ENCODE data around the gene KAT2B.
"Not testable (repeated sequence)": the region's sequence is repeated elsewhere in the genome, so short reads cannot be mapped to it uniquely, and the experiment has no call there.

The KAT2B gene

GRCh38 chr3:20039765-20040547 lies at the start of gene KAT2B:
TSS of gene KAT2B (plus strand) at chr3:20040446. CDS start at chr3:20040478, 32 bp downstream.
- peak; percentile 29 for DNase-seq

DNA sequence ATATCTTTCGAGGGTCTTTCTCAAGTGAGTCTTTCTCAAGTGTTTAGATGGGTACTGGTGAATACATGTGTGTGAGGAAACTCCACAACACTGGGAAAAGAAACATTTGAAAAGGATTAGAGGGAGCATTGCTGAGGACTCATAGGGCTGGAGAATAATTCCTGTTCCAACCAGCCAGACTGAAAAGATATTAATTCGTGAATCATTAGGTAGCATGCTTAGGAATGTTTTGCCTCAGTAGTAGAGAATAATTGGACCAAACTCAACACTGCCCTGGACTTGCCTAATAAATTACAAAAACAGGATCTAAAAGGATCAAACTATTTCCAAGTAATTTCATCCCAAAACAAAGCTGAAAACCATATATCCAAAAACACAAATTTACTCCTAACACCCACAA lies 45.5 kb upstream of the KAT2B start:
- no peak for DNase-seq

GRCh38 chr3:19997502-19997901 lies 42.7 kb upstream of the KAT2B start:
- DNase-seq: no peak

DNA sequence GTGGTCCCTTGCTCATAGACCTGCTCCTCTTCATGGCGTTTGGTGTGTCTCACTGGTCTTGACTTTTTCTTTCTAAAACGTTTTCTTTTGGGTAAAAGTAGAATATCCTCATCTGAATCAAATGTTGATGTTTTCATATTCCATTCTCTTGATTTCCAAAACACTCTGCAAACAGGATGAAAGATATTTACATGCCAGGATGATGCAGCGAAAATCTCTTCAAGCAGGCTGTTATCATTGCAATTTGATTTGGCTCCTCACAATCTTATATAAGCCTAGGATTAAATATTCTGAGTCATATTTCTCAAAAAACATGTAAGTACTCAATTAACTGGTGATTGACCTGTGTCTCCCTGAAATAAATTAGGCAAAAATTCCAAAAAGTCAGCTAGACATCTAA lies 38.3 kb upstream of the KAT2B start:
- DNase-seq: no peak

DNA sequence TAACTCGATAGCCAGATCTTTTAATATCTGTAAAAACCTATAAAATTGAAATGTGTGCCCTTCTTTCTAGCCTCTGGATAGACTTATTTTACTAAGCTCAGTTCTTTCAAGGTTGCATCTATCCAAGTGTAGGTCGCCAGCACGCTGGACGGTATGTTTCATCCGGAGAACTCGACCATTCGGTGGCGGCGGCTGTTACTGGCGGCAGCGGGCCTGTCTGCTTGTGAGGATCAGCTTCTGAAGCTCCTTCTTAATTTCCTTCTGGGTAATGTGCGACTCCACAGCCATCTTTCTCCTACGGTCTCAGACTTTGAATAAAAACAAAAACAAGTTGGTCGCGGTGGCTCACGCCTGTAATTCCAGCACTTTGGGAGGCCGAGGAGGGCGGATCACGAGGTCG lies 32.3 kb upstream of the KAT2B start:
- DNase-seq: no peak

- no peak for DNase-seq
Observed at GRCh38 chr3:20008646-20009045, 31.6 kb upstream of the KAT2B start.

DNA sequence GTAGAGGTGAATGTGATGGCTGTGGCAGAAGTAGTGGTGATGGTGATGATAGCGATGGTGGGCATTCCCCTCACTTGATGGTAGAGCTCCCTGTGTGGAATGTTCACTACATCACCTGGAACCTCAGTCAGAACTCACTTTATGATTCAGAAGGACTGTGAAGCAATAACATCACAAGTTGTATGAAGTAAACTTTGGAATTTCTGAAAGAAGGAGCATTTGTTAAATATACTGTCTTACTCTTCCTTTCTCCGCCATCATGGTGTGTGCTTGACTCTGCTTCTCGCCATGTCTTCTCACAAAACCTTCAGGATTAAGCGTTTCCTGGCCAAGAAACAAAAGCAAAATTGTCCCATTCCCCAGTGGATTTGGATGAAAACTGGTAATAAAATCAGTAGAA lies 28.1 kb upstream of the KAT2B start, which contains the start of gene PP2D1:
Gene PP2D1, minus strand, starts transcription at position 101 of the 400 bp plus-strand sequence. CDS start 192 bp downstream, outside the sequence.
- DNase-seq: no peak

DNA sequence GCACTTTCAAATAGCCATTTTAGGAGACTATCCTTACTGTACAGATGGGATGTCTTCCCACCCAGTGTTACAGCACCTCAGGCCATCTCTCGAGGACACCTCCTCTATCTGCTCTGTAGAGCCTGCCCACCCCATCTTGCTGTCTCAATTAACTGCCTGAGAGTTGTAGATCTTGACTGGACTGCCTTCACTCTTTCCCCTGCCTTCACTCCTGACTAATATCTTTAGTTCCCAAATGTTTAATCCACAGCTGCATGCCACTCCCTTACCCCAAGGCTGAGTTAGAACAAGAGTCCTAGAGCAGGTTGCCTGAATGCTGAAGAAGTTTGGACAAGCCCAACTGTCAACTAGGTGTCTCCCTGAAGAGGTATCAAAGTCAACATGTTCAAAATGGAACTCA lies 26.9 kb upstream of the KAT2B start:
- no peak for DNase-seq

- no peak for DNase-seq
Observed at GRCh38 chr3:20015525-20015924, 24.7 kb upstream of the KAT2B start.

DNA sequence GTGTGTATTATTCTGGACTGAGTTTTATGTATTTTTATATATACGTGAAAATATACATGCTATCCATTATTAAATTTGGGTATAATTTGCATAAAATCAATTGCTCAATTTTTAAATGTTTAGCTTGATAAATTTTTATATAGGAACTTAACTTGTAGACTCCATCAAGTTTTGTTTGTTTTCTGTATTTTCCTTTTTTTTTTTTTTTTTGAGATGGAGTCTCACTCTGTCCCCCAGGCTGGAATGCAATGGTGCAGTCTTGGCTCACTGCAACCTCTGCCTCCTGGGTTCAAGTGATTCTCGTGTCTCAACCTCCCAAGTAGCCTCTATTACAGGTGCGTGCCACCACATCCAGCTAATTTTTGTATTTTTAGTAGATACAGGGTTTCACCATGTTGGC lies 24.2 kb upstream of the KAT2B start:
- DNase-seq: not testable (repeated sequence)

GRCh38 chr3:20022954-20023622 lies 17.2 kb upstream of the KAT2B start:
- DNase-seq: no peak

DNA sequence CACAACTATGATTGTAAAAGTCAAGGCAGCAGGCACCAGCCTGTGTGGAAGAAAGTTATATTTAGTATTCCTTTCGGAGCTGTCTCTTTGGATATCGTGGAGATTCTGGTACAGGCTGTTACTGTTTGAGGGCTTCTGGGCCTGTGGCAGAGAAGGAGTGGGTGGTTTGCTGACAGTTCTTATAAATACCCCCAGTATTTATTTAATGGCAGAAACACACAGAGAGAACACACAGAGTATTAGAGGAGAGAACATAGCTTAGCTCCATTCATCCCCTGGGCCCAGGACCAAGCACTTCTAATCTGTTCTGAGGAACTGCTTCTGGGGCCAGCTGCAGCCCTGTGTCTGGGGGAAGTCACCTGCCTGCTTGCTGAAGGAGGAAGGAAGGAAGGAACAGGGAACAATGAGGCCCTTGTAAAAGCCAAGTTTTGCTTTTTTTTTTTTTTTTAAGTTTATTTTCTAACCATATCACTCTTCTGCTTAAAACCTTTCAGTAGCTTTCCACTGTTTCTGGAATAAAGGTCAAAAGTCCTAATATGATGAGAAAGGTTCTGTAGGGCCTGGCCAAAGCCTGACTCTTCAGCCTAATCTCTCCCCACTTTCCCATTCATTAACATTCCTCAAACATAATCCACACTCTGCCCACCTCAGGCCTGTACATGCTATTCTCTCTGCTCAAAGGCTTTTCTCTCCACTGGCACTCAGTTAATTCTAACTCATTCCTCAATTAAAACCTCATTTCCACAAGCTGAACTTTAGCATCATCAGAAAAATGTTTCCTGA lies 16.4 kb upstream of the KAT2B start:
- no peak for DNase-seq

DNA sequence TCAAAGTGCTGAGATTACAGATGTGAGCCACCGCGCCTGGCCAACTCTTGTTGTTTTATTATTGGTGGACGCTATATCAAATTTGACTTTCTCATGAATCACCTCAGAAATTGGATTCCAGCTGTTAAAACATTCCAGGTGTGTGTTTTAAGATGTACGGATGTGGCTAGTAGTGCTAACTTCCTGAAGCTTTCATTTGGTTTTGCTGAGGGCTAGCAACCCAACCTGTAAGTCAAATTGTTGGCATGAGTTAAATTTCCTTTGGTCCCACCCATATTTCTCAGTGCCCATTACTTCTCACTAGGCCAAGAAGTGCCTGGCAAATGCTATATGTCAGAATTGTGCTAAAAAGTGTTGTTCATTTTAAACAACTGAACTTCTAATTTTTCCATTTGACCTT lies 13.1 kb upstream of the KAT2B start:
- DNase-seq: no peak

DNA sequence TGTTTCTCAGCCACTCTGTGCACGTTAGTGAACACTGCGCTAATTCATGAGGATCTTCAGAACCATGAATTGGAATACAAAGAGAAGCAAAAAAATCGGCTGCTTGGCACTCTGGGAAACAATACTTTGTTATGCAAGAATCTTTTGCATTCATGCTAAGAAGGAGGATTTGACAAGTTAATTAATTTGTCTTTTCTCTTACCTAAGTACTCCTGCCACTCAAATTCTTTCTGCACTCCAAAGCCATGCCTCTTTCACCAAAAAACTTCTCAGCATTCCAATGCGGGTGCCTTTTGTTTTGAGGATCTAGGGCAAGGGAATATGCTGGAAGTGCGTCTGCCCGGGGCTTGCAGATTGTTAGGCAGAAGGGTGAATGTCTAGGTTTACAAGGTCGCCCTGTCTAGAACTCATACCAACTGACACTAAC lies 11.3 kb upstream of the KAT2B start:
- DNase-seq: no peak

DNA sequence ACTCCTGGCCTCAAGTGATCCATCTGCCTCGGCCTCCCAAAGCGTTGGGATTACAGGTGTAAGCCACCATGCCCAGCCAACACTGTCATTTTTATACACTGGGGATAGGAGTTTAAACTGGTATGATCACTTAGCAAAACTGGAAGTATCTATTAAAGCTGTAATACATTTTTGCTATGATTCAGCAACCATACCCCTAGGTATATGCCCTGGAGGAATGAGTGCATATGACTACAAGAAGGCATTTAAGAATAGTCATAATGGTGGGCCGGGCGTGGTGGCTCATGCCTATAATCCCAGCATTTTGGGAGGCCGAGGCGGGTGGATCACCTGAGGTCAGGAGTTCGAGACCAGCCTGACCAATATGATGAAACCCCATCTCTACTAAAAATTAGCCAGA lies 8.3 kb upstream of the KAT2B start:
- DNase-seq: not testable (repeated sequence)

DNA sequence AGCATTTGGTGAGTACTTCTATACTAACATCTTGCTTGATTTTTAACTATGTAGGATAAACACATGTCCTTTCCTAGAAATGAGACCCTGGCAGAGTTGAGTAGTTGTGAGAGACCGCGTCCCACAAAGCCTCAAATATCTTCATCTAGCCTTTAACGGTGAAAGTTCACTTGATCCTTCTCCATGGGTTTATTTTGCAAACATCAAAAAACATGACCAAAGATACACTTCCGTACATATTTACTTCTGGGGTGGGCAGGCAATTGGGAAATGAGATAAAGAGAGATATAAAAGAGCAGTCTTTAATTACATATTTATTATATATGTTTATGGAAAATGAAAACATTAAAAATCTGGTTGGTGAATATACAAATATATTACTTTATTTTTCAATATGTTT lies 5.2 kb upstream of the KAT2B start:
- no peak for DNase-seq

DNA sequence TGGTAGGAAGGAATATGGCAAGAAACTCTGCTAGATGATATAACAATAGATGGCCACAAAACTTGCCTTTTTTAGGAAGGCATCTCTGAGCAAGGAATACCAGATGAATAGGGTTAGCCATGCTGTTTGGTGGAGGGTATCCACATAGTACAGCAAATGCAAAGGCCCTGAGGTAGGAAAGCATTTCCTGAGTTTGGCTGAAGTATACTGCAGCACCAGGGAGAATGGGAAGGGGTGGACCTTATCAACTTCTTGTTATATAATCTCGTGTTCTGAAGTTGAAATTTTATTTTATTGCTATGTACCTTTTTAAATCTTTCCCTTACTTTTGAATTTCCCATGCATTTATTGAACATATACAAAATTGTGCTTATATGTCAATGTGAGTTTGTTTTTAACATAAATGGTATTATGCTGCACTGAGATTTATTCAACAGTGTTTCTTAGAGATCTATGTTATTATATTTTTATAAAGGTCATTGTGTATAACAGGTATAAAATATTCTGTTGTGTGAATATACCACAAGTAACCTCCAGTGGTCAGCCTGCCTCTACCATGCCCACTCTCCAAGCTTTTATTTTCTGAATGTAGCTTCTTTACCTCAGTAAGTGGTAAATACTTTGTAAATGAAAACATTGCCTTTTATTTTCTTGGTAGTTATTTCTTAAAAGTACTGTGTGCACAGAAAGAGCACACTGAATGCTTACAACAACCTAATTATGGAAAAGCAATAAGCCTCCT lies 2.8 kb upstream of the KAT2B start:
- DNase-seq: no peak

DNA sequence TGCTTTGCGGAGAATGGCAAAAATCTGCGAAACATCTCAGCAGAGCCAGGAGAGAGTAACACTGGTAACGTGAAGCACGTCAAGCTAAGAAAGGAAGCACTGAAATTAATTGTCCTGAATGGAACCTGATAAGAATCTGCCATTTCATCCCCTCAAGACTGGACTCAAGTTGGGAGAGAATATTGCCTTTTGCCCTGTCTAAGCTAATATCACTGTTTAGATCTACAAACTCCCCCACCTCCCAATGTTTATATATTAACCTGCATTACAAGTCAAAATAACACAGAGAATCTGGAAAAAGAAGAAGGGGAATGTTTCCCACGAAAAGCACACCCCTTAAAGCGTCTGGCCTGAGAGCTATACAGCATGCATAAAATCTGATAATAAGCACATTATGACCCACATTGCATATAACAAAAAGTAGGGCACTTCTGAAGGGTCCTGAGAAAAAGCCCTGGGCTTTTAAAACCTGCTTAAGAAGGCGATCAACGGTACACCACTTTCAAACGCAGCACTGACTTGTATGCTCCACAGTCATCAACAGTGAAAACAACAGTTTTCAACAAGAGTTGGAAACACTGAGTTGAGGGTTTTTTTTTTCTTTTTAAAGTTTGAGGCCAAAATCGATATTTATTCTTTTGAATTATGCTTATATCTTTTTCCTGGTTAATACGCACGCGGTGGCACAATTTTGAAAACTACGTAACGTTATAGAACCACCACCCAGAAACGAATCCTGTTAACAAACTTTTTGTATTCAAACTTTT lies 1.4 kb upstream of the KAT2B start:
- DNase-seq: no peak

DNA sequence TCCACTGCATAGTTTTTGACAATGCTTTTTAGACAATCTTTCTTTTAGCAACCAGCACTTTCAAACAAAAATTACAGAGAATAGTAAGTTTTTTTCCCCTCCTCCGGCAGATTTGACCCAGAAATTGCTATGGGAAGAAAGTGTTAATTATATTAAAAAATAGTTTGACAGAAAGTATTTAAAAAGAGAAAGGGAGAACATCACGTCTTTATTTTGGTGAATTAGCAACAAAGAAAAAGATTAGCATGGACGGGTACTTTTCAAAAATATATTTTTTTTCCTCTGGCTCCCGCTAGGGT lies 831 bp upstream of the KAT2B start:
- no peak for DNase-seq

GRCh38 chr3:20040548-20041196 lies 426 bp downstream of the KAT2B start:
- DNase-seq: peak; percentile 57

DNA sequence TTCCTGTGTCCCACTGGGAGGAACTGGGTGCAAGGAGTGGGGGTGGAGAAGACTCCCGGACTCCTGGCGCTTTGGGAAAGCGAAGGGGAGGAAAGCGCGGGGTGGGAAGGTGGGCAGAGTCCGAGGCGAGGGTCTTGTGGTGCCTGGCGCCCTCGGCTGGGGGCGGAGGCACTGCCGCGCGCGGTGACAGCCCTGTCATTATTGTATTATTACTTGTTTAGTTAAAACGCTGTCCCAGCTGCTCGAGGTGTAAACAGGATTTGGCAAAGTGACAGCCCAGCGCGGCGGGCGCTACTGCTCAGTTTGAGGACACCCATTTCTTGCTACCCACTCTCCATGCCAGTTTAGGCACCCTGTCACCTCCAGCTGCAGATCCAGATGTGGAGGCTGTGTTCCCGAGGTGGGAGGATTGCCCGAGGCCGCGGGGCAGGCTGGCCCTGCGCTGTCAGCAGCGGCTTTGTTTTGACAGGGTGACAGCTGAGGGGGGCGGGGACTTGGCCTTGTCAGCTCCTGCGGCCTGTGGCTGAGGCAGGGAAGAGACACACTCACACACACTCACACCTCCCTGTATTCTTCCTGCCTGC lies 1.0 kb downstream of the KAT2B start:
- no peak for DNase-seq

Data from NCI-H524 treated with DMSO at 0.1 percent for 48 hours (cell line).